NB4 (cell line): Measurements from ENCODE around the gene PRICKLE3.

Experiments
- DNase-seq: peaks from one replicate; pipeline ENCODE4 v3.0.0; 2010; ENCODE audit warnings: low read depth
- H3K4me3 ChIP-seq: one replicate; pipeline ENCODE4 v1.5.1; 2011; ENCODE audit warnings: mild to moderate bottlenecking, low read depth, low read length, moderate library complexity
- CTCF ChIP-seq: IDR thresholded peaks from one replicate; pipeline ENCODE4 v1.5.1; 2012; ENCODE audit warnings: low read depth, low read length
- MAX ChIP-seq: IDR thresholded peaks from 2 replicates; pipeline ENCODE4 v1.6.1; 2011; ENCODE audit warnings: low read depth, low read length
- MYC ChIP-seq: IDR thresholded peaks from 2 replicates; pipeline ENCODE4 v1.6.1; 2011; ENCODE audit warnings: low read depth, low read length
- POLR2A ChIP-seq: IDR thresholded peaks from 2 replicates; pipeline ENCODE4 v1.6.1; 2011; ENCODE audit warnings: mild to moderate bottlenecking; ENCODE audit not compliant: insufficient read length; ENCODE audit errors: extremely low read depth

The PRICKLE3 gene

GRCh38 chrX:49230500-49231232 lies 44.5 kb upstream of the PRICKLE3 start:
- no peak overlapping the region for H3K4me3 ChIP-seq
- TF ChIP-seq MAX (no peak), MYC (no peak), CTCF (no peak), POLR2A (no peak)
- DNase-seq: no peak

- no peak overlapping the region for H3K4me3 ChIP-seq
- DNase-seq: no peak
- TF ChIP-seq CTCF (no peak), MYC (no peak), POLR2A (no peak), MAX (no peak)
These were observed 42.0 kb upstream of the PRICKLE3 start for GRCh38 chrX:49228185-49228584.

- no peak overlapping the region for H3K4me3 ChIP-seq
- TF ChIP-seq CTCF (no peak), MYC (no peak), POLR2A (no peak), MAX (no peak)
- DNase-seq: no peak
These were observed 41.6 kb upstream of the PRICKLE3 start for GRCh38 chrX:49227726-49228125.

GRCh38 chrX:49226946-49227345 lies 40.8 kb upstream of the PRICKLE3 start:
- no peak for DNase-seq
- H3K4me3 ChIP-seq: no peak overlapping the region
- TF ChIP-seq MYC (no peak), MAX (no peak)

- TF ChIP-seq MYC: no peak
- no peak for TF ChIP-seq MAX
- no peak for TF ChIP-seq CTCF
- no peak for TF ChIP-seq POLR2A
- H3K4me3 ChIP-seq: no peak overlapping the region
- DNase-seq: no peak
These were observed 39.7 kb upstream of the PRICKLE3 start for GRCh38 chrX:49225858-49226257.

GRCh38 chrX:49221868-49222267 lies 35.7 kb upstream of the PRICKLE3 start:
- DNase-seq: no peak
- H3K4me3 ChIP-seq: no peak overlapping the region
- no peak for TF ChIP-seq MYC
- no peak for TF ChIP-seq POLR2A
- TF ChIP-seq CTCF: no peak
- TF ChIP-seq MAX: no peak
